BE2C (cell line): Measurements from ENCODE around the gene ELMOD3.

Experiments used
- DNase-seq: peaks from one replicate; pipeline ENCODE4 v3.0.0-alpha.2; 2020
- H3K27me3 ChIP-seq: fragments of 250-450 bp; sonication (Bioruptor Pico); 2 replicates; pipeline ENCODE4 v1.5.1; 2020; ENCODE audit warnings: mild to moderate bottlenecking
- H3K36me3 ChIP-seq: fragments of 250-450 bp; sonication (Bioruptor Pico); 2 replicates; pipeline ENCODE4 v1.5.1; 2020; ENCODE audit warnings: mild to moderate bottlenecking
- H3K4me1 ChIP-seq: fragments of 250-450 bp; sonication (Bioruptor Pico); 2 replicates; pipeline ENCODE4 v1.5.1; 2020
- H3K4me3 ChIP-seq: 2 replicates; pipeline ENCODE4 v1.5.1; 2011; ENCODE audit warnings: low read depth, low read length
- H3K9me3 ChIP-seq: fragments of 250-450 bp; sonication (Bioruptor Pico); 2 replicates; pipeline ENCODE4 v1.5.1; 2020
- TF ChIP-seq, protein P1 (sequence below): IDR thresholded peaks from 2 replicates; pipeline ENCODE4 v1.5.1; 2012; ENCODE audit warnings: mild to moderate bottlenecking, low read depth, low read length

The ELMOD3 gene

DNA sequence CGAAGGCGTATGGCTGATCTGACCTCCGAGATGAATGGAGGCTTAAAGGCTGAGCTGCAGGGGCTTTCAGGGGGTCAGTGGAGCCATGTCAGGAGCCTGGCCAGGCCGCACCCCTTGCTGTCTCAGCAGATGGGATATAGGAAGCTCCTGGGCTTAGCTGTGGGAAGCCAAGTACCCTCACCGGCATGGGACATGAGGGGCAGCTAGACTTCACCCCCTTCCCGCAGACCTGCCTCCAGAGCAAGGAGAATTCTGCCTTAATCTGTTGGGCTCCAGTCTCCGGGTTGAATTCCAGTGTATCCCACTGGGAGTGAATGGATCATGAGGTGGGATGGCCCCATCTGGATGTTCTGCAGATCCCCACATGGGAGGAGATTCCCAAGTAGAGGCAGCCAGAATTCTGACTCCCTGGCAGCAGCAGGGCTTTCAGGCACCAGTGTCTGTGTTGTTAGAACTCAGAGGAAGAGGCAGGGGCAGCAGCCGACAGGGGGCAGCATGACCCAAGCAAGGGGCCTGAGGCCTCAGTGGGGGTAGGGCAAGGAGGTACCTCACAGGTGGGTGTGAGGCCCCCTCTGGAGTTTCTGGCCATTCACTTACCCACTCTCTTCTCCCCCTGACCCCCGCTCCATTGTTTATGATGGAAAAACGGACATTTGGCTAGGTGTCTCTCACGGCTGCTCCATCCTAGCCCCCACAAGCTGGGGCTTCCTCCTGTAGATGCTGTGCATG is 36.5 kb downstream of the ELMOD3 start:
- peak; percentile 69 for DNase-seq
- Histone ChIP-seq H3K9me3 (no peaks in the 10 kb centered on the region), H3K27me3 (no peaks in the 10 kb centered on the region), H3K36me3 (no peaks in the 10 kb centered on the region), H3K4me1 (no peaks in the 10 kb centered on the region), H3K4me3 (no peak overlapping the region)
- TF ChIP-seq, protein P1, sequence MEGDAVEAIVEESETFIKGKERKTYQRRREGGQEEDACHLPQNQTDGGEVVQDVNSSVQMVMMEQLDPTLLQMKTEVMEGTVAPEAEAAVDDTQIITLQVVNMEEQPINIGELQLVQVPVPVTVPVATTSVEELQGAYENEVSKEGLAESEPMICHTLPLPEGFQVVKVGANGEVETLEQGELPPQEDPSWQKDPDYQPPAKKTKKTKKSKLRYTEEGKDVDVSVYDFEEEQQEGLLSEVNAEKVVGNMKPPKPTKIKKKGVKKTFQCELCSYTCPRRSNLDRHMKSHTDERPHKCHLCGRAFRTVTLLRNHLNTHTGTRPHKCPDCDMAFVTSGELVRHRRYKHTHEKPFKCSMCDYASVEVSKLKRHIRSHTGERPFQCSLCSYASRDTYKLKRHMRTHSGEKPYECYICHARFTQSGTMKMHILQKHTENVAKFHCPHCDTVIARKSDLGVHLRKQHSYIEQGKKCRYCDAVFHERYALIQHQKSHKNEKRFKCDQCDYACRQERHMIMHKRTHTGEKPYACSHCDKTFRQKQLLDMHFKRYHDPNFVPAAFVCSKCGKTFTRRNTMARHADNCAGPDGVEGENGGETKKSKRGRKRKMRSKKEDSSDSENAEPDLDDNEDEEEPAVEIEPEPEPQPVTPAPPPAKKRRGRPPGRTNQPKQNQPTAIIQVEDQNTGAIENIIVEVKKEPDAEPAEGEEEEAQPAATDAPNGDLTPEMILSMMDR = peak; percentile 66

DNA sequence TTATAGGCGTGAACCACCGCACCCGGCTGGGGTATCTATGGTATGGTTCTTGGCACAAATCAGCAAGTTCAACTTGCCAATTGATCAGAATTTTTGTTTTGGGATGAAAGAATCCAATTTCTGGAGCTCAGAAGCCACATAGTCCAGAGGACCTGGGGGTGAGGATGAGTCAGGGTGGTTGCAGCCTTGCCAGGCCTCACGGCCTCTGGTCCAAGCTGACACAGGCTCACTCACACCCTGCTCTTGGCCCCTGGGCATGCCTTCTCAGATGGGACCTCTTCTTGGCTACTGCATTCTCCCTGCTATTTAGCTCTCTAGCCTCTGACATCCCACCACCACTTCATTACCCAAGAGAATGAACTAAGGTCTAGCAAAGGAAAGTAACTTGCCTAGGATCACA is 39.3 kb downstream of the ELMOD3 start:
- TF ChIP-seq, protein P1 = no peak
- Histone ChIP-seq H3K9me3 (no peaks in the 10 kb centered on the region), H3K36me3 (no peaks in the 10 kb centered on the region), H3K27me3 (no peaks in the 10 kb centered on the region), H3K4me3 (no peak overlapping the region), H3K4me1 (no peaks in the 10 kb centered on the region)
- DNase-seq = no peak

DNA sequence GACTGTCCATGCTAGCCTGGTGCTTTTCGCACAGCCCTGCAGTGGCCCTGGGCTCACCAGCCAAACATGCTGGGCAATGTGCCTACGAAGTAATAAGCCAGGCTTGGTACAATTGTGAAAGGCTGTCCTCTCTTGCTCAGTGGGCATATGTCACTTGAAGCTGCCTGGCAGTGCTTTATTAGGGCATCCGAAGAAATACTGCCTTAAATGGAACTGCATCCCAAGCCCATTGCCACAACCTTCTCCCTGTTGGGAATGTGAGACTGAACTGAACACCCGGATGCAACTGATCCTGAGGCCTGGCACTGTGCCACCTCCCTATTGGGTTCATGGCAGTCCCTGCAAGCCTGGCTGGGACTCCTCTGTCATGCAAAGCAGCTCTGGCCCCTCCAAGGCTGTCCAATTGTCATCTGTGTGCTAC is 39.7 kb downstream of the ELMOD3 start:
- TF ChIP-seq, protein P1 = no peak
- Histone ChIP-seq H3K4me1 (no peaks in the 10 kb centered on the region), H3K27me3 (no peaks in the 10 kb centered on the region), H3K36me3 (no peaks in the 10 kb centered on the region), H3K9me3 (no peaks in the 10 kb centered on the region), H3K4me3 (no peak overlapping the region)
- peak; percentile 16 for DNase-seq

DNA sequence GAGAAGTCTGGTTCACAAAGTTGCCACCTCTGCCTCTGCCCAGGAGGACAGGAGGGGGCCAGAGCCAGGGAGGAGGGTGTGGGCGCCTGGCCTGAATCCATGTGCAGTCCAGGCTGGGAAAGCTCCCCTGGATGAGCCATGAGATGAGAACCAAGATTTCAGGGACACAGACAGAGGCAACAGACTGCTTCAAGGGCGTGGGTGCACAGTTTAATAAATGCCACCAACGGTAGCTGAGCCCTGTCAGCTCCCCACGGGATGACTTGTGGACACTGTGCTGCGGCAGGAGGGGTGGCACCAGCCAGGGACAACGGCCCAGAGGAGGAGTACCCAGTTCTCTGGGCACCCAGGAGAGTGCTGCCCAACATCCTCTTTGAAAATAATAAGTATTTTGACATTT is 40.4 kb downstream of the ELMOD3 start:
- Histone ChIP-seq H3K9me3 (no peaks in the 10 kb centered on the region), H3K27me3 (no peaks in the 10 kb centered on the region), H3K4me1 (no peaks in the 10 kb centered on the region), H3K36me3 (no peaks in the 10 kb centered on the region), H3K4me3 (no peak overlapping the region)
- TF ChIP-seq, protein P1 = no peak
- no peak for DNase-seq

DNA sequence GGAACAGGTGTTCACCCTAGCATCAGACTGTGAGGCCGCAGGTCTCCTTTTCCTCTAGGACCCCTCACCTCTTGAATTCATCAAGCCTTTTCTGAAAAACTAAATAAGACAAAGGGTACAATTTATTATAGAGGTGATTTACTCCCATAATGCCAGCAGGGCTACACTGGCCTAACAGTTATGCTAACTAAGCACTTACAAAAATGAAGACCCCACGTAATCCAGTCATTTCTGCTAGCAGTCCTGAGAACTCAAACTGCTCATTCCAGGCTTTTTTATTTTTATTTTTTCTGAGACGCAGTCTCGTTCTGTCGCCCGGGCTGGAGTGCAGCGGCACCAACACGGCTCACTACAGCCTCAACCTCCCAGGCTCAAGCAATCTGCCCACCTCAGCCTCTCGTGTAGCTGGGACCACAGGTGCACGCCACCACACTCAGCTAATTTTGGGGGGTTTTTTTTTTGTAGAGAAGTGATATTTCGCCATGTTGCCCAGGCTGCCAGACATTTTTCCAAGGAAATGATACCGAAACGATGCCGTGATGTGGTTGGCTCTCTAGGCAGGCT is 41.4 kb downstream of the ELMOD3 start:
- DNase-seq = no peak
- Histone ChIP-seq H3K27me3 (no peaks in the 10 kb centered on the region), H3K9me3 (no peaks in the 10 kb centered on the region), H3K36me3 (no peaks in the 10 kb centered on the region), H3K4me1 (no peaks in the 10 kb centered on the region), H3K4me3 (no peak overlapping the region)
- TF ChIP-seq, protein P1 = no peak

DNA sequence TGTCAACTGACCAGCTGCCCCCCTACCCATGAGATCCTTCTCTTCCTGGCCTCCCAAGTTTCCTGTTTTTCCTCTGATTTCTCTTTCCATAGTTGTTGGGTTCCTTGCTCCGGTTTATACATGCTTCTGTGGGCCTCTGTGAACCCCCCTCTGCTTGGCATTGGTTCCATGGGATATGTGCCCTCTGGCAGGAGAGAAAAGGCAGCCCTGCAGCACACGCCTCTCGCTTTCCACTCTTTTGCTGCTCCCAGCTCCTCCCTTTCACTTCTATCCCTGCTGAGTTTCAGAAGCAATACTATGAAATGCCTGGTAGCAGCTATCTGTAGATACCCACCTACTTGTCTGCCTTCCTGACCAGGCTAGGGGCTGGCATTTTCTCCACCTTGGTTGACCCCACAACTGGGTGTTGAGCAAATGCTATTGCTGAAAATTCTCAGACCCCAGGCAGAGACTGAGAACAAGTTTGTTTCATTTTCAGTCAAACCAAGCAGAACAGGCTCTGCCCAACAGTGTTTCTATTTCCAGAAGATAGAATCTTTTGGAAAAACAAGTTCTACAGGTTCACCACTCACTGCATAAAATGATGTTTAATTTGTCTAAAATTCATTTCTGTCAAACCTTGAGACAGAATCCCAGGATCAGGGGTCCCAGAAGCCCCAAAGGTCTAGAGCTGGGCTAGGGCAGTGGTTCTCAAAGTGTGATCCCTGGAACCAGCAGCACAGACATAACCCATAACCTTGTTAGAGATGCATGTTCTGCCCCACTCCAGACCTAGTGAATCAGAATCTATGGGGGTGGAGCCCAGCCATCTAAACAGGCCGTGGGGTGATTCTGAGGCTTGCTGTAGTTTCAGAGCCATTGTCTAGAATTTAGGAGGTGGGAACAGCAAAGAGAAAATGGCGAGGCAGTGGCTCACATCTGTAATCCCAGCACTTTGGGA is 42.2 kb downstream of the ELMOD3 start:
- H3K27me3 ChIP-seq = no peaks in the 10 kb centered on the region
- H3K36me3 ChIP-seq = no peaks in the 10 kb centered on the region
- TF ChIP-seq, protein P1 = no peak
- DNase-seq = no peak
- no peaks in the 10 kb centered on the region for H3K4me1 ChIP-seq
- H3K4me3 ChIP-seq = no peak overlapping the region
- H3K9me3 ChIP-seq = no peaks in the 10 kb centered on the region
